Measurements from ENCODE around the gene C14orf119.

The C14orf119 gene

DNA sequence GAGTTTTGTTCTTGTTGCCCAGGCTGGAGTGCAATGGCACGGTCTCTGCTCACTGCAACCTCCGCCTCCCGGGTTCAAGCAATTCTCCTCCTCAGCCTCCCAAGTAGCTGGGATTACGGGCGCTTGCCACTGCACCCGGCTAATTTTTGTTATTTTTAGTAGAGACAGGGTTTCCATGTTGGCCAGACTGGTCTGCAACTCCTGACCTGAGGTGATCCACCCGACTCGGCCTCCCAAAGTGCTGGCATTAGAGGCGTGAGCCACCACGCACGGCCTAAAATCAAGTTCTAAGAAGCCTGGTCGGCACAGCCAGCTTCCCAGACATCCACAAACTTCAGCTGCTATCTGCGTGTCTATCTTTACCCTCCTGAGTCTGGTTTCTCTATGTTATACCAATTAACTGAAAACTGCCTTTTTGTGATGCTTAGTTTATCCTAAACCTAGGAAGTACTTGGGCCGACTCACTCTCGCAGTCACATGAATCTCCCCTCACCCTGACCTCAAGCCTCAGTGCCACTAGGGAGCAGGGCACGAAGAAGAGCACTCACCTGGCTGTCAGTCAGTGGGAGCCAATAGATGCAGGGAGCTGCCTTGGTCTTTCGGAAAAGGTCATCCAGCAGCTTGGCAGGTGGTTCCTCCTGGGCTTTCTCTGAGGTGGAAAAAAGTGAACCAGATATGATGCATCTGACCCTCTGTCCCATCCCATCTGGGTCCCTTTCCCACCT, 34.6 kb upstream of the C14orf119 start:
- DNase-seq (ENCODE audit: low read depth): no peak

DNA sequence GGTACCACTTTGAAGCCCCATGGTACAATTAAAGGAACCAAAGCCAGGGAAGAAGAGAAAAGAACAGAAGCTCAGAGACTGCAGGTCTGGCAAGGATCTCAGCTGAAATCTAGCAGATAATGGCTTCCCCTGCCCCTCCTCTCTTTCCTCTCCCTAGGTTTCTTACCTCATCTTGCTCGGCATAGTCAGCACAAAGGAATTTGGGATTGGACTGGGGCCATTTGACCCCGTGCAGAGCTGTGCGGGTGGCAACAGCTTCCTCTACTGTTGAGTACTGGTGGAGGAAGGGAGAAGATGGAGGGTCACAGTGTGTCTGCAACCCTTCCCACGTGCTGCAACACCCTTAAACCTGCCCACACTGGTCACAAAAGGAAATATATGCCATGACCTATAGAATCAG, 33.3 kb upstream of the C14orf119 start:
- peak; percentile 88 for DNase-seq (ENCODE audit: low read depth)

DNA sequence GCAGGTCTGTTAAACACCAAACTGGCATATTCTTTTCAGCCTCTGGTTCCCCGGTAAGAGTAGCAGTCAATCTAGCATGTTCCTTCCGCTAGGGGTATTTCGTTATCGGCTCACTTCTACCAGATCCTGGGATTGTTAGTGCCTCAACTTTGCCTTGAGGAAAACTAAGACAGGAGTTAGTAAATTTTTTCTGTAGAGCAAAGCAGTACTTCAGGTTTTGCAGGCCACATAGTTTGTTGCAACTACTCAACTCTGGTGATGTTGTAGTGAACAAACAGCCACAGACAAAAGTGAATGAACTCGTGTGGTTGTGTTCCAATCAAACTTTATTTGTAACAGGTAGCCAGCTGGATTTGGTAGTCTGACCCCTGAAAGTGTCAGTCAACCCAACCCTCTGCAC, 31.7 kb upstream of the C14orf119 start:
- no peak for DNase-seq (ENCODE audit: low read depth)

DNA sequence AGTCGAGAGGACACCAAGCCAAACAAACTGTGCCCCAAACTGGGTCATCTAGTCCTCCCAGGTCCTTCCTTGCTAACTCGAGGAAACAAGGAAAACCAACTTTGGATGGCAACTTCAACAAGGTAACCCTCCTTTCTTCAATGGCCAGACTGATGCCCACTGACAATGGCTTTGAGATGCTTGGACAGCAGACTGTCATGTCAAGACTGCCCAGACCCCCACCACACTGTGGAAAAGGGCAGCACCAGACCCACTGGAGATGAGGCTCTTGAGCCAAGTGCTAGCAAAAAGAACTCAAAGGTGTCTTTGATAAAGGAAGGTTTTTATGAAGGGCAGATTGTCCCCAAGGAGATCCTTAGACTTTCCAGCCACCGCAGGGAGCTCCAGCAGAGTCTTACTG, 28.9 kb upstream of the C14orf119 start:
- DNase-seq (ENCODE audit: low read depth): no peak

DNA sequence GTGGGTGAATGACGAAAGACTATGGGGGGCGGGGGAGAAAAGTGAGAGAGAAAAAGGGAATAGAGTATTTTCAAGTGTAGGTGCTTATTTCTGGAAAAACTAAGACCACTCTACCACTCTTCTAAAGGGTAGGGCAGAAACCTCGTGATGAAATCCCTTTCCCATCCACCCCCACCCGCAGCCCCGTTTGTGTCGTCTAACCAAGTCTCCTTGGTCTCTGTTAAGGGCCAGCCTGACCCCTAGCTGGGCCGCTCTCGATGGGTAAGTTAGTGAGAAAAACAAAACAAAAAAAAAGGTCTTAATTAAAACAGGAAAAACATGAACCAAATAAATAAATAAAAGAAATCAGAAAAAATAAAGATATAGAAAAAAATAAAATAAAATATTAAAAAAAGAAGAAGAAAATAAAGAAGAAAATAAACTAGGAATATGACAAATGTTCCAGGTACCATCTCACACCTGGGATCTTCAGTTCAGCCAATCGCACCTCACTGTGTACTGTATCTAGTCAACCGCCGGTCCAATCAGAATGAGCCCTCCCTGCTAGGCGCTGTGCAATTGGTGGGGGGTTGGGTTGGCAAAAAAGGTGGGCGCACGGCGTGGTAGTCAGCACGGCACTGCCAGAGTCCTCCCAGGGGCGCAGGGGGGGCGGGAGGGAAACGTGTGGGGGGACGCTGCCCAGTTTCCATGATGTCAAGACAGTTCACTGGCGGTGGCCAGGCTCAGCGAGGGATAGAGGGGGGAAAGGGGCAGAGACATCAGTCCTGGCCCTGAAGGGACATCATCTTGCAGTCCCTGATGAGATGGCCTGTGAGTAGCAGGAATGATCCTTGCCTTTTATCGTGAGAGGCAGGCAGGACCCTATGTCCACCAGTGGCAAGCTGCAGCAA, 28.2 kb upstream of the C14orf119 start:
- no peak for DNase-seq (ENCODE audit: low read depth)

DNA sequence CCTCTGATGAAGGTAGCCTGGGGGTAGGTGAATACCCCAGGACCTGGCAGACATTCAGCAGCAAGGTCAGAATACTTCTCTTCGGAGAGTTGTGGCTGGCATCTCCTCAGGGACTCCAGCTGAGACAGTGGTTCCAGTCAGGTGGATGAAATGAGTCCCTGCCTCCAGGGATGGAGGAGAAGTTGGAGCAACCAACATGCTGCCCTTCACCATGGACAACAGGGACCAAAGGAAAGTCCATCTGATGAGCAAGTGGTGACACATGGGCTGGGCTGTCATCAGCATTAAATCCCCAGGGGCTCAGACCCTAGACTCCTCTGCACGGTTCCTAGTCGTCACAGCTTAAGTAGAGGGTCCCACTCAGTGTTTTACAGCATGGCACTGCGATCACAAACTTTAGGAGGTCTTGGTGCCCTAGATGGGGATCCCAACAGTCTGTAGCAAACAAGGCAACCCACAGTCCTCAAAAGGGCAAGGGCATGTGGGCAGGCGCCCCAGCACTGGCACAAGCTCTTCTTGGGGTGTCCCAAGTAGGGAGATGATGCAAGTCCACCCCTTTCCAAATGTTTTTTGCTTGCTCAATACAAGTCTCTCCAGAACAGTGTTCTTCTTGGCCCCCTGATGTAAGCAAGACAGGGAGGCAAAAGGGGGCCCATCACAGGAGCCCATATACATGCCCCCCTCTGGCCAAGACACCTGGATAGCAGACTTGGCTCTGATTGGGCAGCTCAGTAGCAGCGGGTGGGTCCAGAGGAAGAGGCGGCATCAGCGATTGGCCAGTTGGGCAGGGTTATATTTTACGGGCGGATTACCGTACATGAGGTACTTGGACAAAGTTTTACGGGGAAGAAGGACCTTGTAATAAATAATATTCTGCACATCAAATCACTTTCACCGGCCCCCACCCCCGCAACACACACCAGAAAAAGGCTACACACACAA, 27.2 kb upstream of the C14orf119 start:
- DNase-seq (ENCODE audit: low read depth): no peak

DNA sequence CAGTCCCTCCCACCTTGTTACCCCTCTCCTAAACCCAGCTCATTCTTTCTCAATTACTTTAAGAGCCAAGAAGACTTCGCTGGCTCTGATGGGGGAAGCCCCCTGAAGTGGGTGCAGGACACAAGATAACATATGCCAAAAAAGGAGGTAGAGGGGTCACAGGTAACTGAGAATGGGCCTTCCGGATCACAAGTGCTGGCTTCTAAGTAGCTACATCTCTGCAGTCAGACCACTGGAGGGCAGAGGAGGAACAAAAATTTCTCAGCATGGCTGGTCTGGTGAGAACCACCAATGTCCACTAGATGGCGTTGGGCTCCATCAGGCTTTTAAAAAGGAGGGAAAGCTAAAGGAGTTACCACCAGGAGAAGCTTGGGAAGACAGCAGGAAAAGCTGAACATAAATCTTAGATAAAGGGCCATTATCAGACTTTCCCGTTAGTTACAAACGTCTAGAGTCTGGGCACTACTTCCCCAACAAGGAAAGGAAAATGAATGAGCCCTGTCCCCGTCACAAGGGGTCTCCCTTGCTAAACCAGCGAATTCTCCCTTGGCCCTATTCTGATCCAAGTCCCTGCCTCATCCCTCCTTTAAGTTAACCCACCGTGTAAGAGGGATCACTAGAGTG, 26.4 kb upstream of the C14orf119 start:
- DNase-seq (ENCODE audit: low read depth): peak; percentile 83

DNA sequence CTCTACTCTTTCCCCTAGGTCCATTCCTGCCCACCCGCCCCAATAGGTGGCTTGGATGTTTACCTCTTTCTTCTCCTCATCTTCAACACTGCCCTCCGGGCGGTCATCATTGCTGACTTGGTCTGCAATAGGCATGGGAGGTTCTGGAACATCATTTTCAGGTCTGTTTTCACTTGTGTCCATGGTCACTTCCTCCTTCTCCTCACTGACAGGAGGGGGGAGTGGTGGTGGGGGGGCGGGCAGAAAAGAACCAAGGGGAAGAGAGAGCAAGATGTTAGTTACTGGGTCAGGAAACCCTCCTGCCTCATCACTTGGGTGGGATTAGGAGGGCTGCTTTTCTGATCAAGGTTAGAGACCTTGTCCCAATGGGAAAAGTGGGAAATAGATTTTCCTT, 25.9 kb upstream of the C14orf119 start:
- no peak for DNase-seq (ENCODE audit: low read depth)

DNA sequence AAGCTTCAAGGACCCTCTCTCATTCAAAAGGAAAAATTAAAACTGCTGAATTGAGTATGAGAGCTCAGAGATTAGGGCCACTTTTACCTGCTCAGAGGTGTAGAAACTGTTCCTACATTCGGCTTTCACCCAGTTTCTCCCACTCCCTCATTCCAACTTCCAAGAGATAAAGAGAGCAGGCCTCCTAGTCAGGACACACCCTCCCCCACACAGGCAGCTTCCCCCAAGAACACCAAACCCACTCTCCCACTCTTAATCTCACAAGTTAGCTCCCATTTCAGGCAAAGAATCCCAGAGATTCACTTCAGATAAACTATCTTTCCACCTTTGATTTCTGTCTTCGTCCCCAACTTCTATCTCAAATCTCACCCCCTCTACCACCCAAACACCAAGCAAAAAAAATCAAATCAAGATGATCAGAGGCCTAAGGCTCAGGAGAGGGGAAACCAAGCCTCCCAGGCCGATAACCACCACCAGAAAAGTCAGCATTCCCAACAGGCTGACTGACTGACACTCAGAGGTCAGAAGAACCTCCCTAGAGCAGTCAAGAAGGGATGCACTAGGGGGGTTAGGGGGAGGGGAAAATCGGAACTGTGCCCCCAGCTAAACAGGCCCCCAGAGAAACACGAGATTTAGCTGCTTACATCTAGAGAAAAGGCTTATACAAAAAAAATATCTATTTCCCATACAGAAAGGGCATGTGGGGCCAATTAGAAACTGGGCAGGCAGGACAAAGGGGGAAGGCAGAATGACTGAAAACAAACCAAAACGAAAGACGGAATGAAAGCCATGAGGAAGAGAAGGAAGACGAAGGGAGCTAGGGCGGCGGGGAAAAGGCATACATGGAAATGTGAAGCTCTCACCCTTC, 24.8 kb upstream of the C14orf119 start:
- no peak for DNase-seq (ENCODE audit: low read depth)

DNA sequence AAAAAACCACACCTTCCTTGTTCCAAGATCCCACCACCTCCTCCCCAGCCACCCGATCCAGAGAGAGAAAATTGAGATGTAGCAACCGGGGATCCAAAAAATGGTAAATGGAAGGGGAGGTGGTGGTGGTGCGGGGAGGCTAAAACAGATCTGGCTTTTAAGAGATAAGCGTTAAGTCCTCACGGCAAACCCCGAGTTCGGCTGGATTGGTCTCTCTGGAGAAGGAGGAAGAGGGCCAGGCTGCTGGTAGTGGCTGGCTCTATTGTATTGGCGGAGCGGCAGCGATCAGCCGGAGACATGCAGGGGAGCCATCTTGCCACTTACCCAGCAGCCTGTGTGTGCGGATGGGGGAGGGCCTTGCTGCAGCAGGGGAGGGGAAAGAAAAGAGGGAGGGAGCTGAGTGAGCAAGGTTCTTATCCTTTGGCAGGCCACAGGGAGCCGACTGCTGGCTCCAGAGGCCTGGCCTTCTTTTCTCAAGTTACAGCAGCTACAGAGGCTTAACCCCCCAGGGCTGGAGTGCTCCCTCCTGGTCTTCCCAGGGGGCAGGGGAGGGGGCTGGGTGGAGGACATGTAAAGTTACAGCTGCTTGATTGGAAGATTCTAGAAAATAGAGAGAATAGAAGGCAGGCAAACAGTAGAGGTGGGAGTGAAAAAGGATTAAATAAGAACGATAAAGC, 23.9 kb upstream of the C14orf119 start:
- DNase-seq (ENCODE audit: low read depth): peak; percentile 82

DNA sequence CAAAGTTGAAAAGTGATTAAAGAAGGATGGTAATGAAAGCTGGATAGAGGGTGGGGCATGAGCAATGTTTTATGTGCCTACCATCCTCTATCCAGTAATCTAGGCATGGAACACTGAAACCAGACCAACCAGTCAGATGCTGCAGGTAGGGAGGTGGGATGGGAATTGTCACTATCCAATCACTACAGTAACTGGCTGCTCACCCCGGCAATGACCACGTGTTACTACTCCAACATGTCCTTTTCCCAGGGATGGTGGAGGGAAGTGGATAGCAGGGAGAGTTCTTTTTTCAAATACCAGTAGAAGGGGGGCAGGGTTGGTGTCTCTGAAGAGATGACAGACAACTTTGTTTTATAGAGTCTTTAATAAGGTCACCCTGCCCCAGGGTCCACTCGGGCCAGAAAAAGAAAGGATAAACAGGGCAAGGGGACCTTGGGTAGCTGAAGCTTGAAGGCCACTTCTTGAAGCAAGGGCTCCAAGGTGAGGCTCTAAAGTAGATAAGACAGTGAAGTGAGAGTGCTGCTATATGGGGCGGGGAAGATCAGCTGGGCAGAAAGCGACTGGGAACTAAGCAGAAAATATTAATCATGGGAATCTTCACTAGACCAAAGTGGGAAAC, 23.3 kb upstream of the C14orf119 start:
- no peak for DNase-seq (ENCODE audit: low read depth)

DNA sequence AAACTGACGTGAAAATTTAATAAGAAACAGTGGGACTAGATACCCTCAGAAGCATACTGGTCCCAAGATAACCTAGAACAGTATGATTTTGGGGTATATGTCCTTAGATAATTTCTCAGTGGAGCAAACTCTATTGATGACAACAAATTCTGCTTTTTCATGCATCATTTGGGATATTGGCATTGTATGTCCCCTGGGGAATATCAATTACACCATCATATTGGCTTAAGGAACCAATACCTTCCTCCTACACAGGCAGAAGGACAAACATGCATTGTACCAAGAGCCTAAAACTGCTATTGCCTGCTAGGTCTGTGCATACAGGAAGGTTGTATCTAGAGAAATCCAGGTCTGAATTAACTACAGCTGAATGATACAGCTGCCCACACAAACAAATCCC, 20.4 kb upstream of the C14orf119 start:
- DNase-seq (ENCODE audit: low read depth): no peak

DNA sequence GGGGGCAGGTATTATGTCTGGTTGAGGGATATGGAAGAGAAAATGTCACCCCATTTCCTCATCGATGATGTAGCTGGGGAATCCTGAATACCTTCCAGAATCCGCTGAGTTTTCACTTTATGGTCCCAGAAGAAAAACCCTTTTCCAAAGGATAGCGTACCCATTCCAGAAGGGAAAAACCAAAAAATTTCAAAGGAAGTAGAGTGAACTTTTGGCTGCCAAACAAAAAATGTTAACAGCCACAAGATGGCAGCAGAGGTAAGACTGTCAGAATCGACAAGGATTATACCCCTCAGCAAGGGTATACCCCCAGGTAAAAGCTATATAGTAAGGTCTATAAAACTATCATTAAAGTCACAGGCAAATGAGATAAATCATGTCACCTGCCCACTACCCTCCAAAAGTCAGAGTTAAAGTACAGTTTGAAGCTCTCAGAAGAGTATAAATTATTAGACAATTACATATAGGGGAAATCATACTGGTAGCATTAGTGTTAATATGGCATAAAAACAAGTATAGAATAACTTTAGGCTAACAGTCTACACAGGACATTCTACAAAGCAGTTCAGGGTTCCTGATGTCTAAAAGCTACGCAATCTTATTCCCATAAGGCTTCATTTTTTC, 18.4 kb upstream of the C14orf119 start:
- DNase-seq (ENCODE audit: low read depth): no peak

DNA sequence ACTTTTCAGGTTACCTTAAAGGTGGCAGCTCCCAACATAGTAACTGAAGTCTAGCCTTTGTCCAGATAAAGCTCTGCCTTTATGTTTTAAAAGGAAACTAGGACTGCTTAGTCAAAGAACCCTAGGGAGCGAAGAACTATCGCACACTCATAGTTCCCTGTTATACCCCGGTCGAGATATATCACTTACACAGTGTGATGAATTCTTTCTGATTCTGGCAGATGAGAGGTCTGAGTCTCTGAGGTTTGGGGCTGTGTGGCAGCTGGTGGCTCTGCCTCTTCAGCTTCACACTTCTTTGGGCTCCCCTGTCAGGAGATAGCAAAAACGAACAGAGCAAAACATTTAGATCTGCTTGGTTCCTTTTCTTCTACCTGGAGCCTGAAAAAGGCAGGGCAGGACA, 17.3 kb upstream of the C14orf119 start:
- DNase-seq (ENCODE audit: low read depth): no peak

DNA sequence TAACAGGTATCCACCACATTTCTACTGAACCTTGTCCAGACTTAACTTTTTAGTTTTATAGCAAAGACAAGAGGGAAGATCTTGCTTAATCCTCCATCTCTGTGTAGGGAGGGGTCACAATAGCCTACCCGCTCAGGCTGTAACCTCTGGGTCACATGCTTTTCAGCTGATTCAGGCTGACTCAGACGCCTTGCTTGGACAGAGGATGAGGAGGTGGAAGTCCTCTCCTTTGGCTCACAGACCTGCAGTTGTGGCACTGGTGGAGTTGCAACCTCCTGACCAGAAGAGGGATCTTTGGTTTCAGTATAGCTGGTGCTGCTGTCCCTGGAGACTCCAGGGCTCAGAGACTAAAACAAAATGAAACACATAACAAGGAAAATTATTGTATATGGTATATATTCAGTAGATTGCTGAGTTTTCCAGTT, 16.6 kb upstream of the C14orf119 start:
- peak; percentile 98 for DNase-seq (ENCODE audit: low read depth)

DNA sequence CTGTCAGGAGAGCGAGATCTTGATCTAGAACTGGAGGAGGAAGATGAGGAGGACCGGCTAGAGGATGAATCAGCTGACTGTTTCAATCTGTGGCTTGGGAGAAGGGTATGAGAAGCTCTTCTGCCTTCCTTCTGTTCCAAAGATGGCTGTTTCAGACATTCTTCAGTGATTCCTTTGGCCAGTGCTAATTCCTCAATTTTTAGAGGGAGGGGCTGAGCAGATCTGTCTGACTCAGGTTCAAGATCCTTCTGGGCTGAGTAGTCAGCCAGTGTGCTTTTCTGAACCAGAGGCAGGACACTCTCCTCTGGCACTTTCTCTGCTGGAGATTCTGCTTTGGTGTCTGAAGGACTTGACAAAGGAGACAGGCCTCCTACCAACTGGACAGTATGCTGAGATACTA, 15.6 kb upstream of the C14orf119 start:
- no peak for DNase-seq (ENCODE audit: low read depth)

DNA sequence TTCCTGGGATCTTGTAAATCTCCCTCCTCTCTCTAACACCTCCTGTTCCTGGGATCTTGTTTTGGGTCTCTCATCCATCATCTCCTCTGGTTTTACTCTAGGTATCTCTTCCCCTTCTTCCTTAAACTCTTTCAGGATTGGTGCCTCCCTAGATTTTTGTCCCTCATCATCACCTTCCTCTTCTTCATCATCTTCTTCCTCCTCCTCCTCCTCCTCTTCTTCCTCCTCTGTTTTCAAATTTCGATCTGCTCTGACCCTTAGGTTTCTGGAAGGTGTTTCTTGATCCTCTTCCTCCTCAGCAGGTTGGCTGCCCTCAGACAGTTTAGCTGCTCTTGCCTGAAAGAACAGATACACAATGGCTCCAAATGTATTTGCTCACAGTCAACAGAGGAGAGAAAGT, 14.8 kb upstream of the C14orf119 start:
- no peak for DNase-seq (ENCODE audit: low read depth)

DNA sequence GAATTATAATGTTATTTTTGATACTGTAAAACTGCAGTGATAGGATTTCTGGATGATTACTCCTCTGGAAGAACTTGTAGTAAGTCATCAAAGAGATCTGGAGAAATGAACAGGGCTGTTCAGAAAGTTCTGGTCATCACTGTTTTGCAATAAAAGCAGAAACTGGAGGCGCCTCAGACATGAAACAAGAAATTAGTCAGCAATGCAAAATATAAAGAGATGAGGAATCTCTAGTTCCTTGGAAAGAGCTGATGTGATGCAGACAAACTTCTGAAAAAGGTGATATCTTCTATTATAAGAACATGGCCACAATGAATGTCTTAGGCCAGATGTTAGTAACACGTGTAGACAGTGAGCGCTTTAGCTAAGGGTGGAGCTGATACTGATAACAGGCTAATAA, 9.8 kb upstream of the C14orf119 start:
- no peak for DNase-seq (ENCODE audit: low read depth)

DNA sequence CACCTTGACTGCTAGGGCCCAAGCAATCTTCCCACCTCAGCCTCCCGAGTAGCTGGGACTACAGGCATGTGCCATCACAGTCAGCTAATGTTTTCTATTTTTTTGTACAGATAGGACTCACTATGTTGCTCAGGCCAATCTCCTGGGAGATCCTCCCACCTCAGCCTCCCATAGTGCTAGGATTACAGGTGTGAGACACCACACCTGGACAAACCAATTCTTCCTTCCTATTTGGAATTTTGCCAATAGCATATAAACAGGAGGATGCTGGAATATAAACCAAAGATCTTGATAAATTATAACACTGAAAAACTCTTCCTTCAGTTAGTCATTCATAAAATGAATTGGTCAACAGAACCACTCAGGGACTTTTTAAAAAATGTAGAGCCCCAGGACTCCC, 8.7 kb upstream of the C14orf119 start:
- DNase-seq (ENCODE audit: low read depth): no peak

Data from GM04504 (cell line).